OCI-LY7 (cell line): ENCODE measurements around the gene GNA12. TPM values are rescaled to one million over a fixed set of nuclear protein-coding genes. Genes with fewer than 3 reads are reported as not detected.

Experiments
- BruUV-seq: library from RNA; stranded (reverse); fragments of 400-500 nt; replicated peaks from 2 replicates; lab custom pipeline; 2021; lab: Mats Ljungman, UMichigan
- CTCF ChIA-PET: fragments of 300-600 bp; sonication (Branson Sonifier 250); formaldehyde crosslinking; loops from one replicate; lab custom pipeline; 2022; ENCODE audit warnings: antibody characterized with exemption; ENCODE audit not compliant: unreplicated experiment; lab: Charles Lee
- POLR2A ChIA-PET: fragments of 300-600 bp; sonication (Branson Sonifier 250); formaldehyde crosslinking; loops from one replicate; lab custom pipeline; 2022; ENCODE audit warnings: antibody characterized with exemption; lab: Charles Lee
- DNase-seq: peaks from one replicate; pipeline ENCODE4 v3.0.0-alpha.2; 2015; ENCODE audit warnings: low spot score
- H2AFZ ChIP-seq: fragments of 200-600 bp; sonication (generic), shearing (Covaris generic); 2 replicates; pipeline ENCODE4 v1.6.1; 2014; ENCODE audit warnings: mild to moderate bottlenecking, antibody characterized with exemption, low read length, moderate library complexity
- H3K27ac ChIP-seq: fragments of 200-600 bp; sonication (generic); 2 replicates; pipeline ENCODE4 v1.5.1; 2014; ENCODE audit warnings: mixed run types, low read depth, mild to moderate bottlenecking, moderate library complexity, low read length, inconsistent platforms; ENCODE audit not compliant: poor library complexity, severe bottlenecking
- H3K36me3 ChIP-seq: fragments of 200-600 bp; sonication (generic); 2 replicates; pipeline ENCODE4 v1.6.1; 2014; ENCODE audit warnings: mild to moderate bottlenecking, antibody characterized with exemption, low read length, moderate library complexity, mixed read lengths; ENCODE audit not compliant: insufficient read depth
- H3K4me1 ChIP-seq: fragments of 200-600 bp; sonication (generic); 2 replicates; pipeline ENCODE4 v1.5.1; 2014; ENCODE audit warnings: mild to moderate bottlenecking, low read length; ENCODE audit not compliant: insufficient read depth, poor library complexity, severe bottlenecking
- H3K4me2 ChIP-seq: fragments of 200-600 bp; sonication (generic); 2 replicates; pipeline ENCODE4 v1.6.1; 2014; ENCODE audit warnings: mild to moderate bottlenecking, low read length
- H3K4me3 ChIP-seq: fragments of 200-600 bp; sonication (generic); 2 replicates; pipeline ENCODE4 v1.5.1; 2014; ENCODE audit warnings: mild to moderate bottlenecking, low read depth, low read length; ENCODE audit not compliant: poor library complexity, severe bottlenecking
- H3K79me2 ChIP-seq: fragments of 200-600 bp; sonication (generic); 2 replicates; pipeline ENCODE4 v1.6.1; 2016; ENCODE audit warnings: low read depth, mild to moderate bottlenecking, low read length, moderate library complexity, mixed read lengths; ENCODE audit not compliant: insufficient read depth
- H3K9me2 ChIP-seq: fragments of 200-600 bp; sonication (generic); 2 replicates; pipeline ENCODE4 v1.6.1; 2016; ENCODE audit warnings: mild to moderate bottlenecking, low read length, mixed read lengths; ENCODE audit not compliant: insufficient read depth
- H3K9me3 ChIP-seq: fragments of 200-600 bp; sonication (generic); 2 replicates; pipeline ENCODE4 v1.6.1; 2014; ENCODE audit warnings: mild to moderate bottlenecking, mixed run types, low read length, mixed read lengths
- H4K20me1 ChIP-seq: fragments of 200-600 bp; sonication (generic); 2 replicates; pipeline ENCODE4 v1.6.1; 2014; ENCODE audit warnings: mild to moderate bottlenecking, antibody characterized with exemption, low read length, moderate library complexity, mixed read lengths; ENCODE audit not compliant: insufficient read depth
- CTCF ChIP-seq: fragments of 200-600 bp; sonication (generic); conservative IDR thresholded peaks from 2 replicates; pipeline ENCODE4 v1.5.1; 2014; ENCODE audit warnings: mild to moderate bottlenecking, antibody characterized with exemption, low read length, moderate library complexity, mixed read lengths
- EZH2phosphoT487 ChIP-seq: fragments of 200-600 bp; sonication (generic); IDR thresholded peaks from 2 replicates; pipeline ENCODE4 v1.6.1; 2018; ENCODE audit warnings: low read depth, borderline replicate concordance, mild to moderate bottlenecking, mixed run types, antibody characterized with exemption, low read length, moderate library complexity, mixed read lengths
- intact Hi-C: fragments of 100-400 bp; cut with micrococcal nuclease; formaldehyde crosslinking; loops from one replicate; pipeline ENCODE4 v1.10.0; 2022; ENCODE audit not compliant: unreplicated experiment
- total RNA-seq, 2 experiments: library from RNA; depleted of rRNA in 1 of 2; stranded (reverse); fragments of >200 nt in 1 of 2; shearing (Covaris generic) in 1 of 2; gene quantifications; 2 replicates each; pipeline ENCODE4 v1.2.3, GENCODE V29; 2014 to 2022

Gene GNA12
- total RNA-seq, 2 experiments from 2014 or later: 10.3 to 35.9 TPM

- ChIA-PET POLR2A (interaction anchor here (1.4 kb wide), 1 partner anchor 9 kb away, joined by 3 read pairs; no protein-coding TSS in a partner anchor), CTCF (no interaction called here)
- no peaks in the 10 kb centered on the region for H3K4me1 ChIP-seq
- H3K9me2 ChIP-seq: no peaks in the 10 kb centered on the region
- H3K4me3 ChIP-seq: no peak overlapping the region
- DNase-seq: no peak
- no peak overlapping the region for H2AFZ ChIP-seq
- H3K36me3 ChIP-seq: 0 out of 2 replicates have a peak, but pooled peaks cover 4% of the 10 kb centered on the region
- no peaks in the 10 kb centered on the region for H3K9me3 ChIP-seq
- H4K20me1 ChIP-seq: no peaks in the 10 kb centered on the region
- H3K4me2 ChIP-seq: no peak overlapping the region
- BruUV-seq: no TSS peak
- no peak for TF ChIP-seq CTCF
- no peak for TF ChIP-seq EZH2phosphoT487
- H3K27ac ChIP-seq: no peak overlapping the region
- H3K79me2 ChIP-seq: no peaks in the 10 kb centered on the region
- intact Hi-C loops: no loop called here
Measured at GRCh38 chr7:2730846-2731770, 113.0 kb downstream of the GNA12 start.

- TF ChIP-seq EZH2phosphoT487 (no peak), CTCF (no peak)
- no peak for DNase-seq
- Histone ChIP-seq H3K79me2 (no peaks in the 10 kb centered on the region), H3K4me2 (no peak overlapping the region), H4K20me1 (no peaks in the 10 kb centered on the region), H3K9me2 (no peaks in the 10 kb centered on the region), H3K4me1 (no peaks in the 10 kb centered on the region), H3K36me3 (0 out of 2 replicates have a peak, but pooled peaks cover 4% of the 10 kb centered on the region), H3K9me3 (no peaks in the 10 kb centered on the region), H3K27ac (no peak overlapping the region), H3K4me3 (no peak overlapping the region), H2AFZ (no peak overlapping the region)
- no TSS peak for BruUV-seq
- ChIA-PET CTCF (no interaction called here), POLR2A (interaction anchor here (1.4 kb wide), 1 partner anchor 10 kb away, joined by 3 read pairs; no protein-coding TSS in a partner anchor)
- intact Hi-C loops: no loop called here
Measured at GRCh38 chr7:2729893-2730716, 114.0 kb downstream of the GNA12 start.
